ENCODE results near the gene STK32B. TPM values are rescaled to one million over a fixed set of nuclear protein-coding genes. Genes with fewer than 3 reads are reported as not detected.

STK32B gene
- total and polyA plus RNA-seq, 8 donors: 0.61 to 5.5 (median 3.1) TPM

- no peaks in the 10 kb centered on the region for H3K36me3 ChIP-seq
- no peak for DNase-seq
- intact Hi-C loops (cut with DNase I; ENCODE audit: low total_unique reads): loop anchor here (5.0 kb wide), 2 partner anchors 92 to 152 kb away; partner anchors contain the start of gene STK32B
- WGBS, 5 donors: 63 to 88% (median 83%) methylated on average over 4 of the region's 4 CpGs
- H3K9me3 ChIP-seq: no peaks in the 10 kb centered on the region
- peaks cover 0 to 5% (median 1%) of the 10 kb centered on the region in 4 donors for H3K4me1 ChIP-seq
- H3K27ac ChIP-seq: no peak overlapping the region
- TF ChIP-seq EP300 (IDR thresholded peaks at IDR 0.05) (no peak), CTCF (IDR thresholded peaks at IDR 0.05) (no peak), POLR2A (IDR thresholded peaks at IDR 0.05) (no peak), POLR2AphosphoS5 (IDR thresholded peaks at IDR 0.05) (no peak)
- no peak overlapping the region for H3K4me3 ChIP-seq
- H3K27me3 ChIP-seq: no peaks in the 10 kb centered on the region
Measured at GRCh38 chr4:5143940-5144339, 92.7 kb downstream of the STK32B start.

- H3K27ac ChIP-seq: no peak overlapping the region
- no peak for DNase-seq
- TF ChIP-seq POLR2AphosphoS5 (IDR thresholded peaks at IDR 0.05) (no peak), POLR2A (IDR thresholded peaks at IDR 0.05) (no peak), CTCF (IDR thresholded peaks at IDR 0.05) (no peak), EP300 (IDR thresholded peaks at IDR 0.05) (no peak)
Measured at GRCh38 chr4:5144384-5144783, 93.1 kb downstream of the STK32B start.

GRCh38 chr4:5146248-5146647 is 95.0 kb downstream of the STK32B start:
- Histone ChIP-seq H3K36me3 (no peaks in the 10 kb centered on the region), H3K4me3 (no peak overlapping the region), H3K27me3 (no peaks in the 10 kb centered on the region), H3K9me3 (no peaks in the 10 kb centered on the region), H3K4me1 (peaks cover 0 to 5% (median 0%) of the 10 kb centered on the region in 4 donors), H3K27ac (no peak overlapping the region)
- intact Hi-C loops (cut with DNase I; ENCODE audit: low total_unique reads): no loop called here
- WGBS, 5 donors: 79 to 88% (median 82%) methylated on average over 6 of the region's 6 CpGs
- DNase-seq: no peak
- TF ChIP-seq CTCF (IDR thresholded peaks at IDR 0.05) (no peak), POLR2A (IDR thresholded peaks at IDR 0.05) (no peak), EP300 (IDR thresholded peaks at IDR 0.05) (no peak), POLR2AphosphoS5 (IDR thresholded peaks at IDR 0.05) (no peak)

More at GRCh38 chr4:5144384-5144783, 93.1 kb downstream of the STK32B start:
- no peaks in the 10 kb centered on the region for H3K27me3 ChIP-seq
- intact Hi-C loops (cut with DNase I; ENCODE audit: low total_unique reads): loop anchor here (5.0 kb wide), 2 partner anchors 92 to 152 kb away; partner anchors contain the start of gene STK32B
- no peaks in the 10 kb centered on the region for H3K36me3 ChIP-seq
- H3K9me3 ChIP-seq: no peaks in the 10 kb centered on the region
- no peak overlapping the region for H3K4me3 ChIP-seq
- peaks cover 0 to 5% (median 0%) of the 10 kb centered on the region in 4 donors for H3K4me1 ChIP-seq
- 68 to 88% (median 75%) methylated on average over 2 of the region's 2 CpGs for WGBS, 5 donors

- Histone ChIP-seq H3K4me1 (no peaks in the 10 kb centered on the region), H3K27me3 (no peaks in the 10 kb centered on the region), H3K4me3 (no peak overlapping the region), H3K36me3 (no peaks in the 10 kb centered on the region), H3K9me3 (no peaks in the 10 kb centered on the region), H3K27ac (no peak overlapping the region)
- 78 to 90% (median 86%) methylated on average over 6 of the region's 6 CpGs for WGBS, 5 donors
- TF ChIP-seq POLR2AphosphoS5 (IDR thresholded peaks at IDR 0.05) (no peak), POLR2A (IDR thresholded peaks at IDR 0.05) (no peak), EP300 (IDR thresholded peaks at IDR 0.05) (no peak), CTCF (IDR thresholded peaks at IDR 0.05) (no peak)
- intact Hi-C loops (cut with DNase I; ENCODE audit: low total_unique reads): no loop called here
- no peak for DNase-seq
Measured at GRCh38 chr4:5152521-5152920, 101.2 kb downstream of the STK32B start.

Data from stomach (tissue), 9 donors.